Hepatocyte (in vitro differentiated cells): Measurements from ENCODE around the gene TLCD1.

Experiments used
- CTCF ChIP-seq: fragments of 200-600 bp; sonication (generic); IDR thresholded peaks from 2 replicates; pipeline ENCODE4 v1.5.1; 2016; ENCODE audit warnings: antibody characterized with exemption, mild to moderate bottlenecking; ENCODE audit not compliant: poor library complexity
- EZH2 ChIP-seq: fragments of 200-600 bp; sonication (generic); IDR thresholded peaks from 2 replicates; pipeline ENCODE4 v1.6.1; 2016; ENCODE audit warnings: antibody characterized with exemption, mild to moderate bottlenecking, borderline replicate concordance

DNA sequence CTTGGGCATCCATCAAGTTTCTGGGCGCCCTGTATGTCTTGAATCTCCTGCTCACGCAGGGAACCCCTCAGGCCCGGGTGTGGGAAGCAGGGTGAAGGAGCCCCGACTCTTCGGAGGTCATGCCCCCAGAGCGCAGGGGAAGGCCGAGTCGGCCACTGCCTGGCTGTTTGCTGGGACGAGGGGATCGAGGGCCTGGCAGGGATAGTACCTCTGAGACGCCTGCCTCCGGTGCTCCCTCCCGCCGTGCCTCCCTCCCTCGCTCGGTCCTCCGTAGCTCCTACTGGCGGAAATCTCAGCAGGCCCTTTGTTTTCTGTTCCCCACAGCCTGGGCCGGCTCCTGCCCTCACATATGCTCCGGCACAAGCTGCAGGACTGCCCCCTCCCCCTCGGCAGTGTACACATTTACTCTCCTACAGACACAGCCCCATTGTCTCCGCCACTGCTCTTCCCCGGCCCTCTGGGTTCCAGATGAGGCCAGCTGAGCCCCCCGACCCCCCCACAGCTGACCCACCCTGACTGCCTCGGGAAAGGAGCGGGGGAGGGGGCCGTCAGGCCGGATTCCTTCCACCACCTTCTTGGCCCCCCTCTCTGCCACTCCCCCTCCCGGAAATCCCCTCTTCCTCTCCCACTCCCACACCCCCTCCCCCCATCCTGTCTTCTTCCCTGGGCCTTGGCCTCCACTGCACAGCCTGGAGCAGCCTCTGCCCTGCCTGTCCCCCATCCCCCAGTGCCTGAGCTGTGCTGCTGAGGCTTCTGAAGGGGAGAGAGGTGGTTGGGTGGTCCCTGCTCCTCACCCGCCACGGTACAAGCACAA is 19.1 kb upstream of the TLCD1 start:
- TF ChIP-seq CTCF (no peak), EZH2 (no peak)
